HepG2 (cell line): ENCODE measurements around the gene TBC1D10A. TPM values are rescaled to one million over a fixed set of nuclear protein-coding genes. Genes with fewer than 3 reads are reported as not detected.

Source experiments
- ATF4 ChIP-seq, 2 experiments: fragments of 450-650 bp in 1 of 2; sonication (generic) in 1 of 2; formaldehyde crosslinking; IDR thresholded peaks; 2 replicates each; pipeline versions ENCODE4 v1.5.0 to v1.8.0; 2020 to 2022; ENCODE audit warnings: mild to moderate bottlenecking in 1 of 2, missing genetic modification reagents in 1 of 2
- CAMTA2 ChIP-seq: sonication (generic); formaldehyde crosslinking; IDR thresholded peaks from 2 replicates; pipeline ENCODE4 v1.4.0; 2020; ENCODE audit warnings: mild to moderate bottlenecking, missing genetic modification reagents, borderline replicate concordance
- CEBPB ChIP-seq: IDR thresholded peaks from 2 replicates; pipeline ENCODE4 v1.6.1; 2011; ENCODE audit warnings: low read depth, low read length, improper control_type of control experiment, borderline replicate concordance
- CENPT ChIP-seq: sonication (generic); formaldehyde crosslinking; IDR thresholded peaks from 2 replicates; pipeline ENCODE4 v1.8.0; 2022; ENCODE audit warnings: low read depth, mild to moderate bottlenecking, moderate library complexity, missing genetic modification reagents
- EP300 ChIP-seq, 3 experiments: sonication (generic) in 1 of 3; formaldehyde crosslinking in 1 of 3; IDR thresholded peaks; 2 replicates each; pipeline versions ENCODE4 v1.5.1 to v1.6.1; 2011 to 2020; ENCODE audit warnings: low read depth in 2 of 3, low read length in 2 of 3, borderline replicate concordance in 1 of 3, improper control_type of control experiment in 1 of 3, mild to moderate bottlenecking in 1 of 3, missing genetic modification reagents in 1 of 3, moderate library complexity in 1 of 3
- GATAD2A ChIP-seq: IDR thresholded peaks from 2 replicates; pipeline ENCODE4 v1.6.1; 2016
- HES4 ChIP-seq: sonication (generic); formaldehyde crosslinking; IDR thresholded peaks from 2 replicates; pipeline ENCODE4 v1.9.0; 2021; ENCODE audit warnings: mild to moderate bottlenecking, missing genetic modification reagents, borderline replicate concordance
- HHEX ChIP-seq: IDR thresholded peaks from 2 replicates; pipeline ENCODE4 v1.6.1; 2016; ENCODE audit warnings: control low read depth
- HIVEP1 ChIP-seq: sonication (generic); formaldehyde crosslinking; IDR thresholded peaks from 2 replicates; pipeline ENCODE4 v1.4.0; 2020; ENCODE audit warnings: mild to moderate bottlenecking, missing genetic modification reagents
- KDM3A ChIP-seq: IDR thresholded peaks from 2 replicates; pipeline ENCODE4 v1.6.1; 2018; ENCODE audit warnings: low read depth, missing compliant biosample characterization
- KLF6 ChIP-seq: IDR thresholded peaks from 2 replicates; pipeline ENCODE4 v1.8.0; 2016; ENCODE audit warnings: missing biosample characterization, missing genetic modification reagents
- NR1H2 ChIP-seq: sonication (generic); formaldehyde crosslinking; IDR thresholded peaks from 2 replicates; pipeline ENCODE4 v1.8.1; 2022; ENCODE audit warnings: low read depth, missing genetic modification reagents, borderline replicate concordance
- PAX8 ChIP-seq: sonication (generic); formaldehyde crosslinking; IDR thresholded peaks from 2 replicates; pipeline ENCODE4 v1.8.0; 2022; ENCODE audit warnings: mild to moderate bottlenecking, missing genetic modification reagents, borderline replicate concordance
- POLR2G ChIP-seq: fragments of 200-400 bp; formaldehyde crosslinking; IDR thresholded peaks from 2 replicates; pipeline ENCODE4 v1.6.1; 2018; ENCODE audit warnings: mild to moderate bottlenecking, low read depth, low read length, moderate library complexity
- PTBP1 ChIP-seq: fragments of 200-400 bp; formaldehyde crosslinking; IDR thresholded peaks from 2 replicates; pipeline ENCODE4 v1.6.1; 2018; ENCODE audit warnings: low read length, low read depth; ENCODE audit not compliant: poor library complexity, severe bottlenecking
- RNF2 ChIP-seq: fragments of 450-650 bp; conservative IDR thresholded peaks from 2 replicates; pipeline ENCODE4 v1.6.1; 2016; ENCODE audit warnings: low read depth
- SMARCE1 ChIP-seq: fragments of 450-650 bp; IDR thresholded peaks from 2 replicates; pipeline ENCODE4 v1.6.1; 2017; ENCODE audit warnings: borderline replicate concordance
- SYNCRIP ChIP-seq: fragments of 200-400 bp; formaldehyde crosslinking; IDR thresholded peaks from 2 replicates; pipeline ENCODE4 v1.6.1; 2018; ENCODE audit warnings: mild to moderate bottlenecking, low read depth, low read length; ENCODE audit not compliant: insufficient read depth
- YEATS2 ChIP-seq: sonication (generic); formaldehyde crosslinking; IDR thresholded peaks from 2 replicates; pipeline ENCODE4 v1.4.0; 2020; ENCODE audit warnings: missing genetic modification reagents, borderline replicate concordance
- ZIK1 ChIP-seq: sonication (generic); formaldehyde crosslinking; IDR thresholded peaks from 2 replicates; pipeline ENCODE4 v1.5.0; 2020; ENCODE audit warnings: mild to moderate bottlenecking, low read depth, missing genetic modification reagents, borderline replicate concordance
- ZNF264 ChIP-seq: sonication (generic); formaldehyde crosslinking; IDR thresholded peaks from 2 replicates; pipeline ENCODE4 v1.4.0; 2020; ENCODE audit warnings: missing genetic modification reagents
- ZNF501 ChIP-seq: sonication (generic); formaldehyde crosslinking; IDR thresholded peaks from 2 replicates; pipeline ENCODE4 v1.5.1; 2020; ENCODE audit warnings: mild to moderate bottlenecking, moderate library complexity, missing genetic modification reagents
- ZNF572 ChIP-seq: sonication (generic); formaldehyde crosslinking; IDR thresholded peaks from 2 replicates; pipeline ENCODE4 v1.5.1; 2020; ENCODE audit warnings: mild to moderate bottlenecking, missing genetic modification reagents
- ZNF660 ChIP-seq: sonication (generic); formaldehyde crosslinking; IDR thresholded peaks from 2 replicates; pipeline ENCODE4 v1.5.1; 2020; ENCODE audit warnings: mild to moderate bottlenecking, low read depth, missing genetic modification reagents, borderline replicate concordance
- ZNF674 ChIP-seq: sonication (generic); formaldehyde crosslinking; IDR thresholded peaks from 2 replicates; pipeline ENCODE4 v1.5.0; 2020; ENCODE audit warnings: low read depth, mild to moderate bottlenecking, missing genetic modification reagents
- ZNF737 ChIP-seq: sonication (generic); formaldehyde crosslinking; IDR thresholded peaks from 2 replicates; pipeline ENCODE4 v1.5.0; 2020; ENCODE audit warnings: missing genetic modification reagents, mild to moderate bottlenecking, borderline replicate concordance
- polyA plus RNA-seq, 8 experiments: library from polyadenylated mRNA; depleted of rRNA in 3 of 8; stranded (reverse) in 7 of 8; unstranded in 1 of 8; fragments of >200 nt; fragmentation: Illumina TruSeq in 4 of 8; extraction: Trizol in 4 of 8; gene quantifications; 2 replicates each; pipeline versions ENCODE4 v1.2.1 to v1.2.3, GENCODE V29; 2011 to 2016; ENCODE audit warnings: low read depth in 4 of 8, missing spikeins in 1 of 8, mixed read lengths in 1 of 8; ENCODE audit not compliant: insufficient read depth in 1 of 8
- total RNA-seq, 5 experiments: library from RNA; depleted of rRNA; stranded (reverse); fragments of >200 nt; fragmentation: Illumina TruSeq; extraction: Trizol; gene quantifications; 2 replicates each; pipeline ENCODE4 v1.2.3, GENCODE V29; 2016; ENCODE audit warnings: low read depth in 1 of 5

TBC1D10A gene
- total and polyA plus RNA-seq, 2 of the 13 experiments (the other 11 are each of a cell fraction or from before 2014, with no cell fraction given): 4.2 to 4.9 TPM

DNA sequence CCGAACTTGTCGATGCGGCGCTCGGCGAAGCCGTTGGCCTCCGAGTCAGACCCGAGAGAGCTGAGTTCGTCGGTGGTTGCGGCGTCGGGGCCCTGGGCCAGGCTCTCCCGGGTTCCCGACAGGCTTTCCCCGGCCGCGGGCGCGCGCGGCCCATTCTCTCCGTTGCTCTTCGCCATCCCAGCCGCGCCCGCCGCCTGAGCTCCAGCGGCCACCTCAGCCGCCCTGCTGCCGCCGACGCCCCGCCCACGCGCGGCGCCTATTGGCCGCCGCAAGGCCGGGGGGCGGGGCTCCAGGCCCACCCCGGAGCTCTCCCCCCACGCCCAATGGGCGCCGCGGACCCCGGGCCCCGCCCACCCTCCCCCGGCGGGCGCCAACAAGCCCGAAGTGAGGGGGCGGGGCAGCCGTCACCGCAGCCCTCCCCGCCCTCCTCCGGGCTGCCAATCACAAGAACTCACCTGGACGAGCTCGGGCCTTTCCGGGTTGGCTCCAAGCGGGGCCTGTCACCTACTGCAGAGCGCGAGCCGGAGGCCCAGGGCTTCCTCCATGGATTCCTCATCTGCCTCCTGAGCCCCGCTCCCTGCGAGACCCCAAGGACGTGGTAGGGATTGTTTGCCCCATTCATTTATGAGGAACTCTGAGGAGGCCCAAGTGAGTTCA, at the start of gene TBC1D10A (continued):
- TF ChIP-seq CENPT (CRISPR knock-in tag) (no peak), YEATS2 (CRISPR knock-in tag) (0 out of 2 replicates have a peak, but pooled peaks have one; percentile 19), EP300 (IDR thresholded peaks at IDR 0.05; ENCODE audit: low read depth in 2 of 2, low read length in 2 of 2) (no peak), EP300 (CRISPR knock-in tag; IDR thresholded peaks at IDR 0.05; ENCODE audit: borderline replicate concordance) (no peak), HIVEP1 (CRISPR knock-in tag) (no peak), ZNF264 (no peak), HHEX (CRISPR knock-in tag) (no peak), PAX8 (CRISPR knock-in tag) (no peak), ZNF674 (CRISPR knock-in tag) (no peak), ZIK1 (no peak), ZNF737 (CRISPR knock-in tag) (no peak), SYNCRIP (no peak), ZNF501 (CRISPR knock-in tag) (no peak), CAMTA2 (CRISPR knock-in tag) (no peak), GATAD2A (CRISPR knock-in tag) (no peak), POLR2G (peak; percentile 63; the same call in 1 of the 2 replicates), PTBP1 (no peak), HES4 (CRISPR knock-in tag) (no peak), NR1H2 (no peak), RNF2 (no peak), ZNF660 (no peak), ATF4 (CRISPR knock-in tag; IDR thresholded peaks at IDR 0.05) (no peak), KDM3A (CRISPR knock-in tag) (no peak), SMARCE1 (no peak), KLF6 (CRISPR knock-in tag) (no peak), CEBPB (no peak), ZNF572 (CRISPR knock-in tag) (no peak)
